Loucy (cell line): Measurements from ENCODE around the gene RNF32.
A peak's percentile ranks its signal among the peaks of the same experiment; 100 is the strongest.

Experiments used
- H2AFZ ChIP-seq: fragments of 200-600 bp; sonication (generic); 2 replicates; pipeline ENCODE4 v1.6.0; 2016; ENCODE audit warnings: antibody characterized with exemption, mild to moderate bottlenecking, low read length, moderate library complexity
- H3F3A ChIP-seq: fragments of 200-600 bp; 2 replicates; pipeline ENCODE4 v1.6.0; 2016; ENCODE audit warnings: antibody characterized with exemption, low read depth, mild to moderate bottlenecking
- H3K27me3 ChIP-seq: fragments of 200-600 bp; sonication (generic); 2 replicates; pipeline ENCODE4 v1.6.1; 2014; ENCODE audit warnings: low read length, mild to moderate bottlenecking; ENCODE audit not compliant: insufficient read depth, poor library complexity, severe bottlenecking
- H3K36me3 ChIP-seq: fragments of 200-600 bp; sonication (generic); 2 replicates; pipeline ENCODE4 v1.6.1; 2016; ENCODE audit warnings: low read length; ENCODE audit not compliant: insufficient read depth
- H3K4me1 ChIP-seq: fragments of 200-600 bp; sonication (generic); 2 replicates; pipeline ENCODE4 v1.5.1; 2014; ENCODE audit warnings: low read length, mild to moderate bottlenecking; ENCODE audit not compliant: insufficient read depth, poor library complexity, severe bottlenecking
- H3K4me2 ChIP-seq: fragments of 200-600 bp; sonication (generic); 2 replicates; pipeline ENCODE4 v1.6.0; 2014; ENCODE audit warnings: antibody characterized with exemption, low read length, low read depth, mild to moderate bottlenecking; ENCODE audit not compliant: poor library complexity, severe bottlenecking
- H3K4me3 ChIP-seq: fragments of 200-600 bp; sonication (generic); 2 replicates; pipeline ENCODE4 v1.5.1; 2014; ENCODE audit warnings: low read length, mild to moderate bottlenecking, mixed read lengths; ENCODE audit not compliant: poor library complexity, severe bottlenecking
- H3K79me2 ChIP-seq: fragments of 200-600 bp; sonication (generic); 2 replicates; pipeline ENCODE4 v1.6.1; 2014; ENCODE audit warnings: low read length; ENCODE audit not compliant: insufficient read depth
- H3K9ac ChIP-seq: fragments of 200-600 bp; sonication (generic); 2 replicates; pipeline ENCODE4 v1.6.0; 2014; ENCODE audit warnings: mild to moderate bottlenecking, low read depth, low read length, moderate library complexity; ENCODE audit not compliant: poor library complexity, severe bottlenecking
- H3K9me2 ChIP-seq: fragments of 200-600 bp; sonication (generic); replicated peaks from 2 replicates; pipeline ENCODE4 v1.6.1; 2016; ENCODE audit warnings: low read depth, low read length, mixed read lengths
- H3K9me3 ChIP-seq: fragments of 200-600 bp; sonication (generic); 2 replicates; pipeline ENCODE4 v1.6.1; 2014; ENCODE audit warnings: mild to moderate bottlenecking, antibody characterized with exemption, low read length, low read depth; ENCODE audit not compliant: insufficient read depth
- H4K20me1 ChIP-seq: fragments of 200-600 bp; sonication (generic); 2 replicates; pipeline ENCODE4 v1.6.0; 2014; ENCODE audit warnings: antibody characterized with exemption, low read length, mild to moderate bottlenecking; ENCODE audit not compliant: insufficient read depth, poor library complexity, severe bottlenecking
- EZH2phosphoT487 ChIP-seq: fragments of 200-600 bp; IDR thresholded peaks from 2 replicates; pipeline ENCODE4 v1.6.1; 2018; ENCODE audit warnings: antibody characterized with exemption, mild to moderate bottlenecking, moderate library complexity, borderline replicate concordance
- TF ChIP-seq, protein P1 (sequence below): fragments of 200-600 bp; sonication (generic); conservative IDR thresholded peaks from 2 replicates; pipeline ENCODE4 v1.5.1; 2014; ENCODE audit warnings: mild to moderate bottlenecking, antibody characterized with exemption, low read length

The RNF32 gene

DNA sequence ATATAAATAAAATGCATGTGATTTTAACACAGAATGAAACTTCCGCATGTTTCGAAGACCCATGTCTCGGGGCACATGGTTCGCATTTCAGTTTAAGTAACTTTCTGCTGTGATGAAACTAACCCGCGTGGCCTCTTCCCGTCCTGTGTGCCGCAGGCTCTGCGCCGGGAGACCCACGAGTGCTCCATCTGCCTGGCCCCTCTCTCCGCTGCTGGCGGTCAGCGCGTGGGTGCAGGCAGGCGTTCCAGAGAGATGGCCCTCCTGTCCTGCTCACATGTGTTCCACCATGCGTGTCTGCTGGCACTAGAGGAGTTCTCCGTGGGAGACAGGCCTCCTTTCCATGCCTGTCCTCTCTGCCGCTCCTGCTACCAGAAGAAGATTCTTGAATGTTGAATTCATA lies 35.7 kb downstream of the RNF32 start:
- Histone ChIP-seq H3F3A (no peaks in the 10 kb centered on the region), H3K9me2 (no peaks in the 10 kb centered on the region), H3K27me3 (no peaks in the 10 kb centered on the region), H3K36me3 (peaks cover 23% of the 10 kb centered on the region; the same call in 1 of the 2 replicates), H3K4me1 (no peaks in the 10 kb centered on the region), H3K9me3 (no peaks in the 10 kb centered on the region), H2AFZ (no peak overlapping the region), H3K4me3 (no peak overlapping the region), H3K4me2 (no peak overlapping the region), H3K79me2 (no peaks in the 10 kb centered on the region), H4K20me1 (no peaks in the 10 kb centered on the region), H3K9ac (no peak overlapping the region)
- TF ChIP-seq, protein P1, sequence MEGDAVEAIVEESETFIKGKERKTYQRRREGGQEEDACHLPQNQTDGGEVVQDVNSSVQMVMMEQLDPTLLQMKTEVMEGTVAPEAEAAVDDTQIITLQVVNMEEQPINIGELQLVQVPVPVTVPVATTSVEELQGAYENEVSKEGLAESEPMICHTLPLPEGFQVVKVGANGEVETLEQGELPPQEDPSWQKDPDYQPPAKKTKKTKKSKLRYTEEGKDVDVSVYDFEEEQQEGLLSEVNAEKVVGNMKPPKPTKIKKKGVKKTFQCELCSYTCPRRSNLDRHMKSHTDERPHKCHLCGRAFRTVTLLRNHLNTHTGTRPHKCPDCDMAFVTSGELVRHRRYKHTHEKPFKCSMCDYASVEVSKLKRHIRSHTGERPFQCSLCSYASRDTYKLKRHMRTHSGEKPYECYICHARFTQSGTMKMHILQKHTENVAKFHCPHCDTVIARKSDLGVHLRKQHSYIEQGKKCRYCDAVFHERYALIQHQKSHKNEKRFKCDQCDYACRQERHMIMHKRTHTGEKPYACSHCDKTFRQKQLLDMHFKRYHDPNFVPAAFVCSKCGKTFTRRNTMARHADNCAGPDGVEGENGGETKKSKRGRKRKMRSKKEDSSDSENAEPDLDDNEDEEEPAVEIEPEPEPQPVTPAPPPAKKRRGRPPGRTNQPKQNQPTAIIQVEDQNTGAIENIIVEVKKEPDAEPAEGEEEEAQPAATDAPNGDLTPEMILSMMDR = no peak
- TF ChIP-seq EZH2phosphoT487 = no peak

DNA sequence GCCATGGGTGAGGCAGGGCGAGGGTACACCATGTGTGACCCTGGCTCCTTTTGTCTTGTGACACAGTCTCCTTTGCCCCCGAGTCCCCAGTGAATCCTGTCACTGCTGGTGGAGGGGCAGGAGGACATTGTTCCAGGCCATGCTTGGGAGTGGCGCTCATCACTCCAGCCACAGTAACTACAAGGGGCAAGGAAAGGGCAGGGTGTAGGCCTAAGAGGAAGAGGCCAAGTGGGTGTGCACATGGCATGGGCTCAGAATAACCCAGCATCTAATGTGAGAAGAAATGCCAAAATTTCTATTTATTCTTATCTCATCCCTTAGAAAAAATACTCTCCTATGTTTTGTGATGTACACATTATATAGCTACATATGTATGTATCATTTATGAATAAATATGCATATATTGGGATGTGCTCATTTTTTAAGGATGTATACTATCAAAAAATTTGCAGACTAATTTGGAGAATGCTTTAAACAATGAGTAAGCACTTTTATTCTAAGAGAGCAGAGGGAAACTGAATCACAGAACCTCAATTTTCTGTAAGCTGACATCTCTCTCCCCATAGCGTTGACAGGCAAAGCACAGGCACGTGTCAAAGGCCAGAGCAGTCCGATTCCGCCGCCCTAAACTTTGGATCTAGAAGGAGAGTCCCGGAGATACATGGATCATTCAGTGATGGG lies 36.9 kb downstream of the RNF32 start:
- Histone ChIP-seq H4K20me1 (no peaks in the 10 kb centered on the region), H3K36me3 (peaks cover 33% of the 10 kb centered on the region; the same call in 1 of the 2 replicates), H3K9me2 (no peaks in the 10 kb centered on the region), H3K9me3 (no peaks in the 10 kb centered on the region), H3K27me3 (no peaks in the 10 kb centered on the region), H3K4me1 (no peaks in the 10 kb centered on the region), H3K4me3 (no peak overlapping the region), H2AFZ (no peak overlapping the region), H3K9ac (no peak overlapping the region), H3F3A (no peaks in the 10 kb centered on the region), H3K4me2 (no peak overlapping the region), H3K79me2 (no peaks in the 10 kb centered on the region)
- TF ChIP-seq, protein P1 = no peak
- TF ChIP-seq EZH2phosphoT487 = no peak

DNA sequence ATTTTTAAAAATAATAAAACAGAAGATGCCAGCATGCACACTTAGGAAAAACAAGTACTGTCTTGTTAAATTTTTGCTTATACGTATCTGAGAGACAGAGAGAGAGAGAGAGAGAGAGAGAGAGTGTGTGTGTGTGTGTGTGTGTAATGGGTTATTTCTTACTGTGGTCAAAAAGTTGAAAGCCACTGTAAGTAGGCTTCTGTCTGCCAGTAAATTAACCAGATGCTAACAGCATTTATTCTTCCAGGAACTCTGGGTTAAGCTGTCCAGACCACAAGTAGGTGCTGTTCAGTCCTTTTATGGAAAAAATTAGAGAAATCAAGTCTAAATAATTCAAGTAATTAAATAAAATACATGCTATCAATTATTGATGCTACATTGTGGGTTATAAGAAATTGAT lies 39.7 kb downstream of the RNF32 start:
- H3K4me2 ChIP-seq = no peak overlapping the region
- H3K9me2 ChIP-seq = no peaks in the 10 kb centered on the region
- H3K79me2 ChIP-seq = no peaks in the 10 kb centered on the region
- no peaks in the 10 kb centered on the region for H3K4me1 ChIP-seq
- TF ChIP-seq, protein P1 = peak; percentile 21; the same call in 1 of the 2 replicates
- TF ChIP-seq EZH2phosphoT487 = no peak
- no peak overlapping the region for H3K4me3 ChIP-seq
- H3K27me3 ChIP-seq = no peaks in the 10 kb centered on the region
- peaks cover 50% of the 10 kb centered on the region; the same call in 1 of the 2 replicates for H3K36me3 ChIP-seq
- no peak overlapping the region for H2AFZ ChIP-seq
- H3K9me3 ChIP-seq = no peaks in the 10 kb centered on the region
- H3K9ac ChIP-seq = peak overlapping the region; percentile 42
- no peaks in the 10 kb centered on the region for H3F3A ChIP-seq
- H4K20me1 ChIP-seq = no peaks in the 10 kb centered on the region
